WTC11 (cell line): ENCODE results near the gene SERPINE1. TPM values are rescaled to one million over a fixed set of nuclear protein-coding genes. Genes with fewer than 3 reads are reported as not detected.
"Not testable (repeated sequence)": the region's sequence is repeated elsewhere in the genome, so short reads cannot be mapped to it uniquely, and the experiment has no call there.

Experiments
- ATAC-seq: fragments of 200-7000 bp; cut with Tn5 transposase; 2 replicates; pipeline ENCODE4 v1.10.0; 2021; ENCODE audit warnings: mild to moderate bottlenecking, moderate library complexity
- CTCF ChIA-PET: fragments of 300-600 bp; sonication (Branson Sonifier 250); formaldehyde crosslinking; loops from one replicate; lab custom pipeline; 2021; ENCODE audit warnings: antibody characterized with exemption; lab: Charles Lee
- POLR2A ChIA-PET: fragments of 350-600 bp; sonication (Branson Sonifier 250); formaldehyde crosslinking; loops from one replicate; lab custom pipeline; 2021; ENCODE audit warnings: antibody characterized with exemption; lab: Charles Lee
- DNase-seq: peaks from one replicate; pipeline ENCODE4 v3.0.0; 2021; ENCODE audit warnings: low spot score
- H3K27ac Mint-ChIP-seq: 2 replicates; pipeline ENCODE4 v1.8.0; 2021; ENCODE audit warnings: mixed read lengths
- H3K27me3 Mint-ChIP-seq: 2 replicates; pipeline ENCODE4 v1.8.0; 2021; ENCODE audit warnings: low read depth, mild to moderate bottlenecking, moderate library complexity, mixed read lengths
- H3K36me3 Mint-ChIP-seq: 2 replicates; pipeline ENCODE4 v1.8.0; 2021; ENCODE audit warnings: mixed read lengths
- H3K4me1 Mint-ChIP-seq: 2 replicates; pipeline ENCODE4 v1.8.0; 2022; ENCODE audit warnings: mixed read lengths
- H3K4me3 Mint-ChIP-seq: 2 replicates; pipeline ENCODE4 v1.8.0; 2021; ENCODE audit warnings: mild to moderate bottlenecking, moderate library complexity, mixed read lengths
- H3K9me3 Mint-ChIP-seq: 2 replicates; pipeline ENCODE4 v1.8.0; 2021; ENCODE audit warnings: mixed read lengths
- E2F4 ChIP-seq: sonication (generic); formaldehyde crosslinking; IDR thresholded peaks from 2 replicates; pipeline ENCODE4 v1.8.1; 2022; ENCODE audit warnings: low read depth, mild to moderate bottlenecking, moderate library complexity, missing genetic modification reagents, borderline replicate concordance
- ETV6 ChIP-seq: sonication (generic); formaldehyde crosslinking; IDR thresholded peaks from 2 replicates; pipeline ENCODE4 v1.8.1; 2022; ENCODE audit warnings: mild to moderate bottlenecking, missing genetic modification reagents
- FOXK1 ChIP-seq: sonication (generic); formaldehyde crosslinking; IDR thresholded peaks from 2 replicates; pipeline ENCODE4 v1.8.0; 2022; ENCODE audit warnings: mild to moderate bottlenecking, moderate library complexity, missing genetic modification reagents
- GABPB1 ChIP-seq: sonication (generic); formaldehyde crosslinking; IDR thresholded peaks from 2 replicates; pipeline ENCODE4 v1.8.1; 2023; ENCODE audit warnings: mild to moderate bottlenecking, missing genetic modification reagents
- GRHL2 ChIP-seq: fragments of 250-450 bp; sonication (Bioruptor Pico); IDR thresholded peaks from 2 replicates; pipeline ENCODE4 v1.8.0; 2022; ENCODE audit warnings: mild to moderate bottlenecking, moderate library complexity; ENCODE audit not compliant: insufficient replicate concordance, severe bottlenecking
- KAT7 ChIP-seq: sonication (generic); formaldehyde crosslinking; IDR thresholded peaks from 2 replicates; pipeline ENCODE4 v1.8.1; 2023; ENCODE audit warnings: missing genetic modification reagents, mild to moderate bottlenecking, borderline replicate concordance
- MLX ChIP-seq: sonication (generic); formaldehyde crosslinking; IDR thresholded peaks from 2 replicates; pipeline ENCODE4 v1.8.1; 2023; ENCODE audit warnings: mild to moderate bottlenecking, missing genetic modification reagents, moderate library complexity
- MXD4 ChIP-seq: fragments of 250-450 bp; sonication (Bioruptor Pico); IDR thresholded peaks from 2 replicates; pipeline ENCODE4 v1.8.0; 2021; ENCODE audit warnings: mild to moderate bottlenecking, moderate library complexity, borderline replicate concordance
- MYBL2 ChIP-seq: sonication (generic); formaldehyde crosslinking; IDR thresholded peaks from 2 replicates; pipeline ENCODE4 v1.8.1; 2023; ENCODE audit warnings: mild to moderate bottlenecking, moderate library complexity, missing genetic modification reagents
- NFATC4 ChIP-seq: fragments of 250-450 bp; sonication (Bioruptor Pico); IDR thresholded peaks from 2 replicates; pipeline ENCODE4 v1.9.0; 2021; ENCODE audit warnings: mild to moderate bottlenecking
- NFE2L1 ChIP-seq: sonication (generic); formaldehyde crosslinking; IDR thresholded peaks from 2 replicates; pipeline ENCODE4 v1.8.1; 2023; ENCODE audit warnings: missing genetic modification reagents
- RORB ChIP-seq: fragments of 250-450 bp; sonication (Bioruptor Pico); IDR thresholded peaks from 2 replicates; pipeline ENCODE4 v1.9.0; 2021; ENCODE audit warnings: mild to moderate bottlenecking
- SOX15 ChIP-seq: fragments of 250-450 bp; sonication (Bioruptor Pico); IDR thresholded peaks from 2 replicates; pipeline ENCODE4 v1.9.0; 2021; ENCODE audit warnings: mild to moderate bottlenecking
- ZNF121 ChIP-seq: sonication (generic); formaldehyde crosslinking; IDR thresholded peaks from 2 replicates; pipeline ENCODE4 v1.8.0; 2023; ENCODE audit warnings: missing genetic modification reagents
- ZNF138 ChIP-seq: sonication (generic); formaldehyde crosslinking; conservative IDR thresholded peaks from 2 replicates; pipeline ENCODE4 v1.8.1; 2022; ENCODE audit warnings: mild to moderate bottlenecking, moderate library complexity, missing genetic modification reagents
- ZNF232 ChIP-seq: sonication (generic); formaldehyde crosslinking; IDR thresholded peaks from 2 replicates; pipeline ENCODE4 v1.8.0; 2022; ENCODE audit warnings: mild to moderate bottlenecking, missing genetic modification reagents
- ZNF281 ChIP-seq: sonication (generic); formaldehyde crosslinking; IDR thresholded peaks from 2 replicates; pipeline ENCODE4 v1.8.0; 2023; ENCODE audit warnings: mild to moderate bottlenecking, missing genetic modification reagents
- total RNA-seq: library from RNA; stranded (reverse); gene quantifications from 3 replicates; pipeline ENCODE4 v1.2.3, GENCODE V29; 2021
- TF ChIP-seq, protein P1 (sequence below): fragments of 250-450 bp; sonication (Bioruptor Pico); IDR thresholded peaks from 2 replicates; pipeline ENCODE4 v2.1.2; 2022; ENCODE audit warnings: mild to moderate bottlenecking, moderate library complexity
- TF ChIP-seq, protein P2 (sequence below): sonication (generic); formaldehyde crosslinking; IDR thresholded peaks from 2 replicates; pipeline ENCODE4 v1.8.0; 2022; ENCODE audit warnings: mild to moderate bottlenecking, missing genetic modification reagents

The SERPINE1 gene
- total RNA-seq, 1 experiment from 2014 or later, result 2.6 TPM

DNA sequence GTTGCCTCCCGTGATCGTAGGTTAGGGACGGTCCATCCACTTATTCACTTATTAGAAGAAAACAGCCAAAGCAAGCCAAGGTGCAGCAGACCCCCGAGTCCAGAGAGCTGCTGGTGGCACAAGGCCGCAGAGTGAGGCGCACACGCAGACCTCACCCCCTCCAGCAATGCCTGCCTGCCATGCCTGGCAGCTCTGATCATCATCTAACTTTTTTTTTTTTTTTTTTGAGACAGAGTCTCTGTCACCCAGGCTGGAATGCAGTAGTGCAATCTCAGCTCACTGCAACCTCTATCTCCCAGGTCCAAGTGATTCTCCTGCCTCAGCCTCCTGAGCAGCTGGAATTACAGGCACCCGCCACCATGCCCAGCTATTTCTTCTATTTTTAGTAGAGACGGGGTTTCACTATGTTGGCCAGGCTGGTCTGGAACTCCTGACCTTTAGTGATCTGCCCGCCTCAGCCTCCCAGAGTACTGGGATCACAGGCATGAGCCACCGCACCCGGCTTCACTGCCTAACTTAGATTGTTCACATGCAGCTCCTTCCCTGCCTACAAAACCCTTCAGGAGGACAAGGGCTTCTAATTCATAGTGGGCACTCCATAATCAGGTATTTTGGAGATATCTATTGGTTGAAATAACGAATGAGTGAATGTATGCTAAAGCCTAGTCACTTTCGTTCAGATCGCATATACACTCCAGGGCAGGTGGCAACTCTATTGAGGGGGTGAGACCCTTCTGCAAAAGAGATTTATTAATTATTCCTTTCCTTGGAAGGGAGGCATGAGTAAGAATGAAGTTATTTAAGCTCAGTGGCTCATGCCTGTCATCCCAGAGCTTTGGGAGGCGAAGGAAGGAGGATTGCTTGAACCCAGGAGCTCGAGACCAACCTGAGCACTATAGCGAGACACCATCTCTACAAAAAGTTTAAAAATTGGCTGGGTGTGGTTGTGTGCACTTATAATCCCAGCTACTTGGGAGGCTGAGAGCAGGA, 25.8 kb upstream of the SERPINE1 start:
- Mint-ChIP-seq H3K9me3 (no peaks in the 10 kb centered on the region), H3K36me3 (no peaks in the 10 kb centered on the region), H3K27ac (no peak overlapping the region; the same call in 1 of the 2 replicates), H3K4me3 (no peak overlapping the region), H3K4me1 (peaks cover 34% of the 10 kb centered on the region), H3K27me3 (peaks cover 3% of the 10 kb centered on the region)
- ChIA-PET POLR2A (interaction anchor here (0.7 to 0.9 kb wide), 3 partner anchors 43 to 101 kb away, joined by 3 to 6 read pairs (median 4); no protein-coding TSS in a partner anchor), CTCF (interaction anchor here (0.6 to 1.5 kb wide), 8 partner anchors 23 to 283 kb away, joined by 3 to 5 read pairs (median 3); no protein-coding TSS in a partner anchor)
- DNase-seq (no peak), ATAC-seq (no peak)
- peak; percentile 3; the same call in 1 of the 2 replicates for TF ChIP-seq ZNF121 (CRISPR knock-in tag)
- TF ChIP-seq GRHL2 (CRISPR knock-in tag), result no peak
- TF ChIP-seq ETV6 (CRISPR knock-in tag), result no peak
- TF ChIP-seq, protein P1, sequence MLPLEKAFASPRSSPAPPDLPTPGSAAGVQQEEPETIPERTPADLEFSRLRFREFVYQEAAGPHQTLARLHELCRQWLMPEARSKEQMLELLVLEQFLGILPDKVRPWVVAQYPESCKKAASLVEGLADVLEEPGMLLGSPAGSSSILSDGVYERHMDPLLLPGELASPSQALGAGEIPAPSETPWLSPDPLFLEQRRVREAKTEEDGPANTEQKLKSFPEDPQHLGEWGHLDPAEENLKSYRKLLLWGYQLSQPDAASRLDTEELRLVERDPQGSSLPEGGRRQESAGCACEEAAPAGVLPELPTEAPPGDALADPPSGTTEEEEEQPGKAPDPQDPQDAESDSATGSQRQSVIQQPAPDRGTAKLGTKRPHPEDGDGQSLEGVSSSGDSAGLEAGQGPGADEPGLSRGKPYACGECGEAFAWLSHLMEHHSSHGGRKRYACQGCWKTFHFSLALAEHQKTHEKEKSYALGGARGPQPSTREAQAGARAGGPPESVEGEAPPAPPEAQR (CRISPR knock-in tag), result no peak
- TF ChIP-seq RORB (CRISPR knock-in tag), result no peak

GRCh38 chr7:101102026-101102425, 24.9 kb upstream of the SERPINE1 start:
- ATAC-seq (no peak), DNase-seq (no peak)
- ChIA-PET POLR2A (no interaction called here), CTCF (interaction anchor here (0.8 to 1.5 kb wide), 2 partner anchors 24 kb away, joined by 3 read pairs; no protein-coding TSS in a partner anchor)
- Mint-ChIP-seq H3K4me3 (no peak overlapping the region), H3K36me3 (no peaks in the 10 kb centered on the region), H3K9me3 (no peaks in the 10 kb centered on the region), H3K27me3 (peaks cover 3% of the 10 kb centered on the region), H3K4me1 (peaks cover 34% of the 10 kb centered on the region), H3K27ac (no peak overlapping the region)
- no peak for TF ChIP-seq KAT7 (CRISPR knock-in tag)
- TF ChIP-seq MYBL2 (CRISPR knock-in tag), result no peak
- TF ChIP-seq NFE2L1 (CRISPR knock-in tag), result no peak
- TF ChIP-seq GABPB1 (CRISPR knock-in tag), result no peak
- no peak for TF ChIP-seq ZNF138 (CRISPR knock-in tag)
- TF ChIP-seq FOXK1, result no peak
- no peak for TF ChIP-seq ZNF281
- TF ChIP-seq ZNF232 (CRISPR knock-in tag), result no peak
- no peak for TF ChIP-seq MLX (CRISPR knock-in tag)
- no peak for TF ChIP-seq E2F4 (CRISPR knock-in tag)
- TF ChIP-seq NFATC4 (CRISPR knock-in tag), result no peak
- TF ChIP-seq, protein P2, sequence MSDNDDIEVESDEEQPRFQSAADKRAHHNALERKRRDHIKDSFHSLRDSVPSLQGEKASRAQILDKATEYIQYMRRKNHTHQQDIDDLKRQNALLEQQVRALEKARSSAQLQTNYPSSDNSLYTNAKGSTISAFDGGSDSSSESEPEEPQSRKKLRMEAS, result no peak
- no peak for TF ChIP-seq MXD4 (CRISPR knock-in tag)
- TF ChIP-seq SOX15 (CRISPR knock-in tag), result no peak

- H3K27me3 Mint-ChIP-seq, DNase-seq, H3K27ac Mint-ChIP-seq, POLR2A ChIA-PET, ATAC-seq, H3K36me3 Mint-ChIP-seq, H3K4me3 Mint-ChIP-seq, H3K9me3 Mint-ChIP-seq: not testable (repeated sequence)
- H3K4me1 Mint-ChIP-seq, result peaks cover 34% of the 10 kb centered on the region
- CTCF ChIA-PET, result interaction anchor here (1.0 to 2.1 kb wide), 2 partner anchors 9 to 40 kb away, joined by 5 to 6 read pairs; no protein-coding TSS in a partner anchor
Observed at GRCh38 chr7:101103701-101104100, 23.2 kb upstream of the SERPINE1 start.
